Activated CD4-positive, alpha-beta T cell treated with anti-CD3 and anti-CD28 coated beads for 1 hour (primary cell): ENCODE results near the gene BCAR1.

Experiments
- DNase-seq: peaks from one replicate; pipeline ENCODE4 v3.0.0-alpha.2; 2020

BCAR1 gene

DNA sequence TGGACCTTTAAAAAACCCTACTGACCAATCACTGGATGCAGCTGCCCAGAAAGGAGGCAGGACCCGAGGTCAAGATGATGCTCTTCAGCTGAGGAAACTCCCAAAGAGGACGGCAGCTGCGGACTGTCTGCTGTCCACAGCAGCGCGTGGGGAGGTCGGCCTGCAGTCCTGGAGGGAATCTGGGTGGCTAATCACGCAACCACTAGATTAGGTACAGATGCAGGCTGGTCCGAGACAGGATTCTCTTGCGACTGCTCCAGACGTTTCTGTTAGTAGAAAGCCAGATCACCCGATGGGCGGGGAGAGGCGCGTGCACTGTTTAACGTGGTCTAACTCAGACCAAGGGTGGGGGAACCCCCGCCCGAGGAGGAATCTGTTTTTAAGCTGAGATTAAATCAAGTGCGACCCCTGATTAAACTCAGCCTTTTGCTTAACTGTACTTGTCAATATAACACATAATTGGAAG is 53.3 kb downstream of the BCAR1 start:
- DNase-seq, result no peak

DNA sequence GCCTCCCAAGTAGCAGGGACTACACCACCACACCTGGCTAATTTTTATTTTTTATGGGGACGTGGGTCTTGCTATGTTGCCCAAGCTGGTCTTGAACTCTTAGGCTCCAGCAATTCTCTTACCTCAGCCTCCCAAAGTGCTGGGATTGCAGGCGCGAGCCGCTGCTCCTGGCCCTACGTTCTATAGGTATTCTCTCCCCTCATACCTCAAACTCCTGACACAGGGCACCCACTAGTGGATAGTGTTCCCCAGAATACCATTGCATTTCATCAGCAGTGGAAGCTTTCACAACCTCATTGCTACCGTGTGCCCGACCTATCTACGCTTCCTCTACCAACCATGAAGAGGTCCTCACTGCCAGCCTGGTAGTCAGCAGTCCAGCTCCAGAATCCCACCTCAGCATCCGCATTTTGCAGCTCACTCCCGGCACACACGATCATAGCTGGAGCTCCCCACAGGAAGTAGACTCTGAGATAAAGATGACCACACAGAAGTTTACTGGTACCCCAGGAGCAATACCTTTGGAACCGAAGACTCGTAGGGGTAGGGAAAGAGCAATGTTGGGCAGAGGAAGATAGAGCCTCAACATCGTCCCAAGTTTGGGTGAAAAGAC is 53.8 kb downstream of the BCAR1 start:
- DNase-seq, result no peak

DNA sequence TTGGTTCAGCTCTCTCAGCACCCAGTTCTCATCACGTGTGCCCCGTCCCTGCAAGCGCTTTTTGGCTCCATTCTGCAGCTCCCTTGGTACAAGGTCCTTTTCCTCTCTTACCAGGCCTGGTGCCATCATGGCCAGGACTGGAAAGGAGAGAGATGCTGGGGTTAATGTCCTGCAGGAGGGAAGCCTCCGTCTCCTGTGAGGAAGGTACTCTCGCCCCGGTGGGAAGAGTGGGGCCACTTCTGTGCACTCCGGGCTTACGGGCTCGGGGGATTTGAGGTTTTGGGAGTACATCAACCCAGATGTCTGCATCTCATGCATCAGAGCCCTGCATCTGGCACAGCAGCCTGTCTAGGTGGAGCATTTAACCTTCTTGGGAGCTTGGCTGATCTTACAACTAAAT is 54.6 kb downstream of the BCAR1 start:
- DNase-seq, result no peak

DNA sequence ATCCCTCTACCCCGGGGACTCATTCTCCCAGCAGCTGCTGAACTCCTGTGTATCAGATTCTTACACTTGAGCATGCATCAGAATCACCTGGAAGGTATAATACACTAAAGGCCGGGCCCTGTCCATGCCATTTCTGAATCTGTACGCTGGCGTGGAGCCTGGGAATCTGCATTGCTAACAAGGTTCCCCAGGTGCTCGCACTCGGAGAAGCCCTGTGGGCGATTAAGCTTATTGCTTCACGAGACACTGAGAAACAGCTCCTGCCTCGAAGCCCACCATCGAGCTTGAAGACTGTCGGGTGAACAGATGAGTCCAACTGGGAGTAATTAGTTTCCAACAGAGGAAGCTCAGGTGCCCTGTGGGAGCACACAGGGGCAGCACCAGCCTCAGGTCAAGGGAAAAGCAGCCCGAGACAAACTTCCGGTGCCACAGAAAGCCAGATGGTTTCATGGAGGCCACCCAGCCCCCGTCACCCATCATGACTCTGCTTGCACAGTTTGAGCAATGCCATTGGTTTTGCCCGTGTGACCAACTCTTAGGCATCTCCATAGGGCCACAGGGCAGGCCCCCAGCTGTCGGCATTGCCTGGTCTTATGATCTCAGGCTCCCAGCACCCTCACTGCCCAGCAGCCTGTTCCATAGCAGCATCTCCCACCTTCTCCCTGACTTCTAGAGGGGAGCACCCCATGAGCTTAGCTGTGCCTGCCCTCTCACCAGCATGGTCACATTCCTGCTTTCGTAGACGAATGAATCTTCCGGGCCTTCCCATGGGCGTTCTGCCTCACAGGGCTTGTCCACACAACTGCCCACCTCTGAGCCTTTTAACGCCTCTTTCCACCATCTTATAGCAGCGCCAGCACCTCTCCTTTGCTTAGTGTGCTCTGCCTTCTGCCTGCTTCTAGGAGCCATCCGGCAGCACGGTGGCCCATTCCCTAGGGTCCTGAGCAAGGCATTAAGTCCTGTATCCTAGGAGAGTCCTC is 55.3 kb downstream of the BCAR1 start:
- no peak for DNase-seq

DNA sequence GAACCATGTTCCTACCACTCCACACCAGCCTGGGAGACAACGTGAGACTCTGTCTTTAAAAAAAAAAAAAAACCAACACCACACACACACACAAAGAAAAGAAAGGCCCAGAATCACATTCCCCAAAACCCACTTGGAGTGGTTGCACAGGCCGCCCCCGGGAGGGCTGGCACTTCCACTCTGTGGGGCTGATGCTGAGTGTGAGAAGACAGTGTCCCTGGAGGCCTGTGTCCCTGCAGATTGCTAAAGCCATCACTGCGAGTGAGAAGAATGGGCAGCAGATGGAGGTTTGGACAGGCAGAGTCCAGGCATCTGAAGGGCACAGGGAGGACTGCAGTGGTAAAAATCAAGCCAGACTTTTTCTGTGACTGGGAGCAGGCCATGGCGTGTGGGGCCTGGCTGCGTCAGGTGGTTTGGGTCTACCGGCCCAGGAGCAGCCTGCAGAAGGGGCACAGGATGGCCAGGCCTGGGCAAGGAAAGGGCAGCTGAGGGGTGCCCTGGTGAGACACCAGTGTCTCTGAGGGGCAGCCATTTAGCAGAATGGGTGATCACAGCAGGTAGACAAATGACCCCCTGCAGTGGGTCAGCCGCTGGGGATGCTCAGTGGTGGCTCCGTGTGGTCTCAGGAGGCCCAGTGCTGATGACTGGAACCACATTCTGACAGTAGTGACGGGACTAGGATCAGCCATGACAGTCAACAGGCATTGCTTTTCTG is 57.5 kb downstream of the BCAR1 start:
- DNase-seq, result no peak

DNA sequence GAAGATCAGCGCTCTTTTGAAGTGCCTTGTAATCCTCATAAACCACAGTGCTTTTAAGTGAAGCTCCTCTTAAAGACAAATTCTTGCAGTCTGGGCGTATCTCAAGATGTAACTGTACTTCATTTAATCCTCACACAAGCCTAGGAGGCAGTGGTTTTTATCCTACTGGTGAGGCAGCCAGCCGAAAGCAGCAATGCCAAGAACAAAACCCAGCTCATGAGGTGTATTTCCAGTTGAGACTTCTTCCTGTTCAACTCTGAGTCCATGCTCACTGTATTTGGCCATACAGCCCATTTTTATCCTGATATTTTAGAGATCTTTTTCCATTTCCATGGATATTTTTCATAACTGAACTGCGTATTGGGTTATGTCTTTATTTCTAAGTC is 58.2 kb downstream of the BCAR1 start:
- DNase-seq, result no peak

- no peak for DNase-seq
Observed at GRCh38 chr16:75192606-75193264, 58.7 kb downstream of the BCAR1 start.

DNA sequence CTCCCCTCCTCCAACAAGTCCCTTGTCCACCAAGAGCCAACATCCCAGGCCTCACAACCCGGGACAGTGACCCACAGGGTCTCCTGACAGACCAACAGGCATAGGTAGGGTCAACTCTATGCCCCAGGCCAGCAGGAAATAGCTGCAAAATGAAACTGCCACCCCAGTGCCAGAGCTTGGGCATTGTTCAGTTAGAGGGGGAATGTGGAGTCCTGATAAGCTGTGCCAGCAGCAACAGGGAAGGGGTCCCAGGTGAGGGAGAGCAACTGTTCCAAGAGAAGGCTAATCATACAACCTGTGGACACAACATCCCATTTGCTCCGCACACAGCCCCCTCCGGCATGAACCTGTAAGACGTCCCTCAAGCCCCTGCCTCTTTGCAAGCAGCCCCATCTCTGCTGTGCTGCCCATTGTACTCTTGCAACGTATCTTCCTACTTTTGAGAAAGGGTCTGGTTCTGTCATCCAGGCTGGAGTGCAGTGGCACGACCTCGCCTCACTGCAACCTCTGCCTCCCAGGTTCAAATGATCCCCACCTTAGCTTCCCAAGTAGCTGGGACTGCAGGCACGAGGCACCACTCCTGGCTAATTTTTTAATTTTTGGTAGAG is 61.7 kb downstream of the BCAR1 start:
- DNase-seq, result no peak

GRCh38 chr16:75188832-75189477 is 62.5 kb downstream of the BCAR1 start:
- no peak for DNase-seq

- no peak for DNase-seq
Observed at GRCh38 chr16:75181630-75182029, 69.8 kb downstream of the BCAR1 start.

DNA sequence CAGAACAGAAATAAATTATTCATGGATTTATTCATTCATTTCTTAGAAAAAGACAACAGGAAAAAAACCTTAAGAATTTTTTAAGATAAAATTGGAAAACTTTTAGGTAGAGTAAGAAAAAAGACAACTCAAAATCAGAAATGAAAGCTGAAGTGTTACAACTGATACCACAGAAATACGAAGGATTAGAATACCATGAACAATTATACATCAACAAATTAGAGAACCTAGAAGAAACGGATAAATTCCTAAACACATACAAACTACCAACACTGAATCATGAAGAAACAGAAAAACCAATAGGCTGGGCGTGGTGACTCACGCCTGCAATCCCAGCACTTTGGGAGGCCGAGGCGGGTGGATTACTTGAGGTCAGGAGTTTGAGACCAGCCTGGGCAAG is 72.2 kb downstream of the BCAR1 start:
- no peak for DNase-seq
